Stimulated activated naive CD8-positive, alpha-beta T cell treated with anti-CD3 and anti-CD28 coated beads, Interleukin-15, Interleukin-2, amounts not matched to agents 100 U/mL and 50 U/mL, for 24 hours (primary cell): Measurements from ENCODE around the gene CXCR5.

Source experiments
- ATAC-seq: fragments of 150-1000 bp; cut with Tn5 transposase; one replicate; pipeline ENCODE4 v1.10.0; 2021
- DNase-seq: peaks from one replicate; pipeline ENCODE4 v3.0.0; 2021

The CXCR5 gene

GRCh38 chr11:118927554-118928100 lies 43.9 kb downstream of the CXCR5 start:
- ATAC-seq (no peak), DNase-seq (no peak)

GRCh38 chr11:118928101-118928869 lies 44.6 kb downstream of the CXCR5 start:
- peak; percentile 93 for DNase-seq
- ATAC-seq, result peak; percentile 57

GRCh38 chr11:118928870-118929500 lies 45.3 kb downstream of the CXCR5 start:
- peak; percentile 9 for ATAC-seq
- peak; percentile 65 for DNase-seq

GRCh38 chr11:118929501-118930093 lies 45.9 kb downstream of the CXCR5 start:
- DNase-seq, result peak; percentile 82
- ATAC-seq, result peak; percentile 12

- peak; percentile 21 for ATAC-seq
Measured at GRCh38 chr11:118930094-118930712, 46.5 kb downstream of the CXCR5 start.

GRCh38 chr11:118931571-118931970 lies 47.9 kb downstream of the CXCR5 start:
- no peak for ATAC-seq
- no peak for DNase-seq

More at GRCh38 chr11:118930094-118930712, 46.5 kb downstream of the CXCR5 start:
- peak; percentile 92 for DNase-seq

GRCh38 chr11:118933486-118933885 lies 49.8 kb downstream of the CXCR5 start:
- DNase-seq (no peak), ATAC-seq (no peak)

GRCh38 chr11:118935376-118935775 lies 51.7 kb downstream of the CXCR5 start:
- DNase-seq, result no peak
- ATAC-seq, result no peak

GRCh38 chr11:118938491-118939403 lies 55.1 kb downstream of the CXCR5 start:
- ATAC-seq (no peak), DNase-seq (no peak)

- DNase-seq (no peak), ATAC-seq (no peak)
Measured at GRCh38 chr11:118939404-118939915, 55.8 kb downstream of the CXCR5 start.

GRCh38 chr11:118939953-118940598 lies 56.4 kb downstream of the CXCR5 start:
- DNase-seq, result peak; percentile 76

GRCh38 chr11:118947091-118947490 lies 63.4 kb downstream of the CXCR5 start:
- ATAC-seq (no peak), DNase-seq (no peak)

More at GRCh38 chr11:118939953-118940598, 56.4 kb downstream of the CXCR5 start:
- ATAC-seq, result peak; percentile 85
